ENCODE data around the gene NGB. TPM values are rescaled to one million over a fixed set of nuclear protein-coding genes. Genes with fewer than 3 reads are reported as not detected.

NGB gene
- total and polyA plus RNA-seq, 9 of the 15 experiments (the other 6 are each of a cell fraction or from before 2014, with no cell fraction given), result not detected

DNA sequence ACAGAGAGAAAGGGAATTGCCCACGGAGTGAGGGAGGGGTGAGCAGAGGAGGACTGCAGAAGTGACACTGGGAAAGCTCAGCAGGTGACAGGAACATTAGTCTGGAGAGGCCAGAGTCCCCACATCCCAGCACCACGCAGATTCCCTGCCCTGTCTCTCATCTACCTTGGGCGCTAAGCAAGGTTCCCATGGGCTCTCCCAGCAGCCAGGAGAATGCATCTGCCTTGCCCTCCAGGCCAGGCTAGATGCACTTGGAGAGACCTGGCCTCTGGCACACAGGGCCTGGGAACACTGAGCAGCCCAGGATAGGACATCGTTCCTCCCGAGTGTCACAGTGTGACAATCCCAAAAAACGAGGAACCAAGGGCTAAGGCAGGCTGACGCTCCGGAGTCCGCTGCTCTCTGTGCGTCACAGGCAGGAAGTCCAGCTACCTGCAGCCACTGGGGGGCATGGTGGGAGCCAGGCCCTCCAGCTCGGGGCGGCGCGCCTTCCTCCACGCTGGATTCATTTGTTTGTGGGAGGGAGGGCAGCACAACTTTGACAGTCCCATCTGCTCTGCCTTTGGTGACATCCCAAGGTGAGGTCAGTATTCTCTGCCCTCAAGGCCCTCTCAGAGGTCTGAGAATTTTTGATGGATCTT is 5.4 kb upstream of the NGB start:
- FAIRE-seq (no peak), DNase-seq (ENCODE audit: extremely low read depth in 1 of 4, low spot score in 3 of 4) (no peak), ATAC-seq (no peak)
- POLR2A ChIA-PET, result interaction anchor here (1.2 kb wide), 1 partner anchor 8 kb away, joined by 5 read pairs; no protein-coding TSS in a partner anchor
- Histone ChIP-seq H4K20me1 (replicated peaks; ENCODE audit: control insufficient read depth, insufficient read depth, low read length) (no peaks in the 10 kb centered on the region), H3K9ac (ENCODE audit: insufficient read depth in 1 of 2, low read depth in 2 of 2, low read length in 2 of 2) (no peak overlapping the region), H3K9me3 (replicated peaks; ENCODE audit: control insufficient read depth, insufficient read depth, low read depth, low read length) (no peaks in the 10 kb centered on the region), H3K4me1 (replicated peaks in 1 of 2; ENCODE audit: control insufficient read depth in 2 of 2, insufficient read depth in 2 of 2, low read length in 2 of 2) (peaks cover 0 to under 1% of the 10 kb centered on the region in 2 experiments; a peak in 1 of 5 replicates), H3K4me2 (ENCODE audit: insufficient read depth, low read length) (no peak overlapping the region), H3K27ac (ENCODE audit: extremely low read depth, low read depth, low read length) (no peak overlapping the region), H3K4me3 (no peak overlapping the region), H3K9me1 (ENCODE audit: control insufficient read depth, insufficient read depth, low read length) (no peaks in the 10 kb centered on the region), H3K27me3 (ENCODE audit: control insufficient read depth in 2 of 2, insufficient read depth in 2 of 2, low read length in 2 of 2) (no peaks in the 10 kb centered on the region), H3K79me2 (ENCODE audit: control insufficient read depth, insufficient read depth, low read length) (no peaks in the 10 kb centered on the region), H3K36me3 (ENCODE audit: control insufficient read depth, insufficient read depth, low read length) (no peaks in the 10 kb centered on the region; the same call in 2 of the 3 replicates), H2AFZ (ENCODE audit: low read depth, low read length) (no peak overlapping the region)
- in situ Hi-C loops (cut with MboI), result no loop called here
- BruUV-seq (replicated peaks), result no TSS peak
- WGBS (ENCODE audit: insufficient coverage, low coverage, missing lambda C conversion rate), result 49% methylated on average over 7 of the region's 15 CpGs
- CTCF ChIA-PET (ENCODE audit: low intra/inter-chr PET ratio), result no interaction called here
- intact Hi-C loops (cut with micrococcal nuclease), result no loop called here
- TF ChIP-seq, protein P1, sequence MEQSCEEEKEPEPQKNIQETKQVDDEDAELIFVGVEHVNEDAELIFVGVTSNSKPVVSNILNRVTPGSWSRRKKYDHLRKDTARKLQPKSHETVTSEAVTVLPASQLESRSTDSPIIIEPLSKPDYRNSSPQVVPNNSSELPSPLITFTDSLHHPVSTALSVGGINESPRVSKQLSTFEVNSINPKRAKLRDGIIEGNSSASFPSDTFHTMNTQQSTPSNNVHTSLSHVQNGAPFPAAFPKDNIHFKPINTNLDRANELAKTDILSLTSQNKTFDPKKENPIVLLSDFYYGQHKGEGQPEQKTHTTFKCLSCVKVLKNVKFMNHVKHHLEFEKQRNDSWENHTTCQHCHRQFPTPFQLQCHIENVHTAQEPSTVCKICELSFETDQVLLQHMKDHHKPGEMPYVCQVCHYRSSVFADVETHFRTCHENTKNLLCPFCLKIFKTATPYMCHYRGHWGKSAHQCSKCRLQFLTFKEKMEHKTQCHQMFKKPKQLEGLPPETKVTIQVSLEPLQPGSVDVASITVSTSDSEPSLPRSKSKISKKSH (CRISPR knock-in tag; IDR thresholded peaks at IDR 0.05), result no peak
- TF ChIP-seq ZNF695 (CRISPR knock-in tag; IDR thresholded peaks at IDR 0.05) (no peak), ZNF232 (CRISPR knock-in tag; IDR thresholded peaks at IDR 0.05) (no peak), EWSR1 (IDR thresholded peaks at IDR 0.05; ENCODE audit: borderline replicate concordance, low read depth, partially characterized antibody) (no peak), ZNF583 (CRISPR knock-in tag; IDR thresholded peaks at IDR 0.05) (no peak), SREBF2 (CRISPR knock-in tag; IDR thresholded peaks at IDR 0.05) (no peak), NCOA6 (IDR thresholded peaks at IDR 0.05) (no peak), BRF1 (IDR thresholded peaks at IDR 0.05; ENCODE audit: borderline replicate concordance, extremely low read depth, insufficient read length) (no peak), ZBTB40 (IDR thresholded peaks at IDR 0.05) (no peak), ZBTB40 (CRISPR knock-in tag; IDR thresholded peaks at IDR 0.05) (no peak)
